HG02885 (cell line): ENCODE results near the gene POLD1.

Experiments used
- ATAC-seq: cut with Tn5 transposase; IDR thresholded peaks from one replicate; pipeline ENCODE4 v1.9.1; 2021; ENCODE audit warnings: mild to moderate bottlenecking; ENCODE audit not compliant: unreplicated experiment, poor library complexity

Gene POLD1

DNA sequence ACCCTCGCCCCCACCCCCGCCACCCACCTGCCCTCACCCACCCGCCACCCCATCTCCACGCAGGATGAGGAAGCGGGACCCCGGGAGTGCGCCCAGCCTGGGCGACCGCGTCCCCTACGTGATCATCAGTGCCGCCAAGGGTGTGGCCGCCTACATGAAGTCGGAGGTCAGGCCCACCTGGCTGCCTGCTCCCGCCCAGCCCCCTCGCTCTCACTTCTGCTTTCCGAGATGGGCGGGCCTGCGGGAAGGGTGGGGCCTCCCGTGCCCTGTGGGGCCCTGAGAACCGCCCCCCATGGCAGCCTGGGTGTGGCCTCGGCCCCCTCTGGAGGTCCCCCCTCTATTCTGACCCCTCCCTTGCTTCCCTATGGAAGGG is 31.5 kb downstream of the POLD1 start:
- peak; percentile 59 for ATAC-seq

DNA sequence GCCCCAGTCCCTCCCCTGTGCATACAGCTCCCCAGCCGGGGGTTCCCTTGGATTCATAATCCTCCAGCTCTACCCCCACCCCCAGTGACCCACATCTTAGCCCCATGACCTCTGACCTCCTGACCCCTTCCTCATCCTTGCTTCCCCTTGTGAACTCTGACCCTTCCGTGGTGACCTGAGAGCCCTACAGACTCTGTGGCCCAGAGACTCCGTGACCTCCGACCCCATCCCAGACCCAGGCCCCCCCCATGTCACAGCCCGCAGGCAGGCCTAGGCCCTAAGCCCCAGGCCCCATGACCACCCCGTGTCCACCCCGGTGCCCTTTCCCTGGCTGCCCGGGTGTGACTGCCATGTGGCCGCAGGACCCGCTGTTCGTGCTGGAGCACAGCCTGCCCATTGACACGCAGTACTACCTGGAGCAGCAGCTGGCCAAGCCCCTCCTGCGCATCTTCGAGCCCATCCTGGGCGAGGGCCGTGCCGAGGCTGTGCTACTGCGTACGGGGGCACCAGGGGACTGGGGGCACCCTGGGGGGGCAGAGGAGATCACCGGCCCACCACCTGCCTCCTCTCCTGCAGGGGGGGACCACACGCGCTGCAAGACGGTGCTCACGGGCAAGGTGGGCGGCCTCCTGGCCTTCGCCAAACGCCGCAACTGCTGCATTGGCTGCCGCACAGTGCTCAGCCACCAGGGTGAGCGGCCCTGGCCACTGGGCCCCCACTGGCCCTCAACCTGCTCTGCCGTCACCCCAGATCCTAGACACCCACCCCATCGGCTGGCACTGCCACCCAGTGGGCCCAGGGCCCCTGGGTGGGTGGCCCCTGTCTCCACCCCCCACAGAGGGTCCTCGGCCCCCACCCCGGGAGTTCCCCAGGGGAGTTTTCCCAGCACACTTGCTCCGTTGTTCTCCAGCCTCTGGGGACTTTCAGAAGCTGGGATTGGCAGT is 32.2 kb downstream of the POLD1 start:
- no peak for ATAC-seq

DNA sequence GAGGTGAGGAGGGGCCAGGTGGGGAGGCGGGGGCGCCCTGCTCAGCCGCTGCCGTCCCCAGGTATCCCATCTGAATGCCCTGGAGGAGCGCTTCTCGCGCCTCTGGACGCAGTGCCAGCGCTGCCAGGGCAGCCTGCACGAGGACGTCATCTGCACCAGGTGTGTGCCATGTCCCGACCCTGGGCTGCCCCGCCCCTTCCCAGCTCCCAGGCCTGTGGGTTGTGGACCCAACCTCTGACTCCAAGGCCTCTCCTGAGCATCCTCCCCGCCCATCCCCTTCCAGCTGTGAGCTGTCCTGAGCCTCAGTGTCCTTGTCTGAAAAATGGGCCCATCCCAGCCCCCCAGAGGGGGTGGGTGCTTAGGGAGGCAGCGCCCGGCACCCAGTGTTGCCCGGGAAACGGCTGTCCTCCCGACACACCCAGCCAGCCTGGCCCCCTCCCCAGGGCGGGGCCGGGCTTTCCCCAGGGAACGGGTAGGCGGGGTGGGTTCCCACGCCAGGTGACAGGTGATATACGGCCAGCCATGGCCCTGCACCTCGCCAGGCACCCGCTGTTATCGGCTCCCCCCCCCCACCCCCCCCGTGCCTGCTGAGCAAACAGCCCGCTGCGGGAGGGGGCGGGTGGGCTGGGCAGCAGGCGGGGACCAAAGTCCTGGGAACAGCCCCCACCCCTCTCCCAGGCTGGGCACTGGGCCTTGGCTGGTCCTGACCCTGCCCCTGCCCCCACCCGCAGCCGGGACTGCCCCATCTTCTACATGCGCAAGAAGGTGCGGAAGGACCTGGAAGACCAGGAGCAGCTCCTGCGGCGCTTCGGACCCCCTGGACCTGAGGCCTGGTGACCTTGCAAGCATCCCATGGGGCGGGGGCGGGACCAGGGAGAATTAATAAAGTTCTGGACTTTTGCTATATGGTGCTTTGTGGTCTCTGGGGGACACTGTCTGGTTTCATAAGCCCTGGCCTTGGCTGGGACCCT is 33.2 kb downstream of the POLD1 start:
- no peak for ATAC-seq

DNA sequence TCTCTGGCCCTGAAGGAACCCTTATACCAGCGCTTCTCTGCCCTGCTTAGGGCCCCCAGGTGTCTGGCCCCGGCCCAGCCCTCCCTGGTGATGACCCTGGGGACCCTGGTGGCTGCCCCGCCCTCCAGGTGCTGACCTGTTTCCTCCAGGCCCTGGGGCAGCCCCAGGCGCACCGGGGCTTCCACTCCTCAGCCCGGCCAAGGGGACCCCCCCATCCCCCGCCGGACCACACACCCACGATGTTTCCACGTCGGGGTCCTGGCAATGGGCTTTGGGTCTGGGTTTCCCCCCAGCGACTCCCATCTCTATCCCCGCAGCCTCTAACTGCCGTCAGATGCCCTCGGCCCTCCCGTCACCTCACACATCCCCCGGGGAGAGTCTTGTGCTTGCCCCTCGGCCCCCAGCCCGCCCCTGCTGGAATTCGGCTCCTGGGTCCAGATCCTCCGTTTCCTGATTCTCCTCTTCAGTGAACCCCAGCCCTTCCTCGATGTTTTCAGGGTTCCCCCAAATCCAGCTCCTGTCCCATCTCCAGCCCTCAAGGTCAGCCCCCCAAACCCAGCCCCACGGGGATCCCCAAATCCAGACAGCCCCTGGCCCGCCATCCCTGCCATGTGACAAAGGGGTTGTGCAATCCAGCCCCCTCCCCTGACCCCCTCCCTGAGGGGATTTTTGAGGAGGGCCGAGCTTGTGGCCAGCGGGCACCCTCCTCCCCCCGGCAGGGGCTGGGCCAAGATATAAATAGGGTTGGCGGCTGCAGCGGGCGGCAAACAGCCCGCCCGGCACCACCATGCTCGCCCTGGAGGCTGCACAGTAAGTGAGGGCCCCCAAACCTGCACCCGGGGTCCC is 34.3 kb downstream of the POLD1 start, which contains the start of gene SPIB:
SPIB (plus strand) TSS at position 763 of the 846 bp plus-strand sequence; CDS start at position 788, 25 bp downstream.
- ATAC-seq: no peak

GRCh38 chr19:50419022-50419579 is 35.0 kb downstream of the POLD1 start:
- no peak for ATAC-seq

- ATAC-seq: no peak
Measured at GRCh38 chr19:50419580-50420035, 35.5 kb downstream of the POLD1 start.

- ATAC-seq: no peak
Measured at GRCh38 chr19:50420127-50420526, 36.0 kb downstream of the POLD1 start.

DNA sequence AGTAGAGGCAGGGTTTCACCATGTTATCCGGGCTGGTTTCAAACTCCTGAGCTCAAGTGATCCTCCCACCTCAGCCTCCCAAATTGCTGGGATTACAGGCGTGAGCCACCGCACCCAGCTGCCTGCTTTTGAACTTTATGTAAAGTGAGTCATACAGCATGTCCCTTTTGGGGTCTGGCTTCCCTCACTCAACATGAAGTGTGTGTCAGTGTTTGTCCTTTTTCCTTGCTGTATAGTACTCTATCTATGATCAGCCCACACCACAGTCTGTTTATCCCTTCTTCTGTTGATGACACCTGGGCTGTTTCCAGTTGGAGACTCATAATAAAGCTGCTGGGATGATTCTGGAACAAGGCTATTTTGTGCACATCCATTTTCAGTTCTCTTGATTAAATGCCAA is 36.7 kb downstream of the POLD1 start:
- no peak for ATAC-seq

DNA sequence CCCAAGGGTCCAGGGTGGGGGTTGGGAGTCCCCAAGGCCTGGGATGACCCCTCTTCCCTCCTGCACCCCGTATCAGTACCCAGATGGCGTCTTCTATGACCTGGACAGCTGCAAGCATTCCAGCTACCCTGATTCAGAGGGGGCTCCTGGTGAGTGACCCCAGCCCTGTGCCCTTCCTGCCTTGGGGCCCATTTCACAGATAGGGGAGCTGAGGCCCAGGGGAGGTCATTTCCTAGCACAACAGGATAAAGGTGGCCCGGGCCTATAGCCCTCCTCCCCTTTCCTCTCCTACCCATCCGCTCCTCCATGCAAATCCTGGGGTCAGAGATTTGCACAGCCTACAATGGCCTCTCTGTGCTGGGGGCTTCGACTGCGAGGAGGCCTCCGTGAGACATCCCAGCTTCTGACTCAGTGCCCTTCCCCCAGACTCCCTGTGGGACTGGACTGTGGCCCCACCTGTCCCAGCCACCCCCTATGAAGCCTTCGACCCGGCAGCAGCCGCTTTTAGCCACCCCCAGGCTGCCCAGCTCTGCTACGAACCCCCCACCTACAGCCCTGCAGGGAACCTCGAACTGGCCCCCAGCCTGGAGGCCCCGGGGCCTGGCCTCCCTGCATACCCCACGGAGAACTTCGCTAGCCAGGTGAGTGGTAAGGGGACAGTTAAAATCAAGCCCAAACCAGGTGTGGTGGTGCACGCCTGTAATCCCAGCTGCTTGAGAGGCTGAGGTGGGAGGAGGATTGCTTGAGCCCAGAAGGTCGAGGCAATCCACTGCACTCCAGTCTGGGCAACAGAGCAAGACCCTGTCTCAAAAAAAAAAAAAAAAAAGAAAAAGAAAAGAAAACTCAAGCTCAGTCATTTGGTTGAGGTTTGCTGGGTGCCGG is 38.5 kb downstream of the POLD1 start:
- ATAC-seq: no peak

DNA sequence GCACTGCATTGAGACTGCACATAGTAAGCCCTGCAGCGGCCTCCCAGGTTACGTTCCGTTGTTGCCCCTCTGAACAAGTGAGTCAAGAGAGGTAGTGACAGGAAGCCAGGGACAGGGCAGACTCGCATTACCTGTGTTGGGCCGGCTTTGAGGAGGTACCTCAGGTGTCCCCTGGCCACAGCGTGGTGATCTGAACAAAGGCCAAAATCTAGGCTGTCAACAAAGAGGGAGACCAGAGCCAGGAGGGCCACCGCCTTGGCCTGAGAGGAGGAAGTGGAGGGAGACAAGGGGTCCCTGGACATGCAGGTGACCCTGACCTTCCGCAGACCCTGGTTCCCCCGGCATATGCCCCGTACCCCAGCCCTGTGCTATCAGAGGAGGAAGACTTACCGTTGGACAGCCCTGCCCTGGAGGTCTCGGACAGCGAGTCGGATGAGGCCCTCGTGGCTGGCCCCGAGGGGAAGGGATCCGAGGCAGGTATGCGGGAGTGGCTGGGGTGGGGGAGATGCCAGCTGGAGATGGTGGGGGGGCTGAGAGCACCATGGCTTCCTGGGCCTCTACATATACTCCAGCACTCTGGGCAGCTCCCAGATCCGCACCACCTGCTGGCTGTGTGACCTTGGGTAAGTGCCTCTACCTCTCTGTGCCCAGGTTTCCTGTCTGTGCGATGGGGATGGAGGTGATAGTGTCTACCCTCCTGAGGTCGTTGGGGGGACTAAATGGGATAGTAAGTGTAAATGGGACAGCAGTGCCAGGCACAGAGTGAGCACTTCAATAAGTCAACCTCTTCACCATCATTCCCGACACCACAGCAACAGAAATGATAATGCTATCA is 39.3 kb downstream of the POLD1 start:
- ATAC-seq: no peak

- ATAC-seq: no peak
Measured at GRCh38 chr19:50425581-50425980, 41.4 kb downstream of the POLD1 start.

DNA sequence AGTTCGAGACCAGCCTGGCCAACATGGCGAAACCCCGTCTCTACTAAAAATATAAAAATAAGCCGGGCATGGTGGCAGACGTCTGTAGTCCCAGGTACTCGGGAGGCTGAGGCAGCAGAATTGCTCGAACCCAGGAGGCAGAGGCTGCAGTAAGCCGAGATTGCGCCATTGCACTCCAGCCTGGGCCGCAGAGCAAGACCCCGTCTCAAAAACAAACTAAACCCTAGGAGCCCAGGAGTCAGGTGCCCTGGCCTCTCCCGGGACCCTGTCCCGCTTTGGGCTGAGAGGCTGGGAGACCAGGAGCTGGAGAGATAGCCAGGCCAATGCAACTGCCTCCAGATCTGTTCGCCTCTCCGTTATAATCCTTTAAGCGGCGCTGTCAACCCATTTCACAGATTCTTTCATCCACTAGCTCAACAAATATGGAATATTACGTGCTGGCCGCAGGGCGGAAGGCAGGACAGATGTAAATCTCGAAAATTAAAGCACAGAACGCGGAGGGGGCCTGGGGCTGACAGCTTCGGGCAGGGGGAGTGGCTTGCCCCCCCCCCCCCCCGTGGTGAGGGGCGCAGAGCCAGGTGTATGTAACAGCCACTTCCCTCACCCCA is 43.3 kb downstream of the POLD1 start:
- no peak for ATAC-seq

- ATAC-seq: no peak
Measured at GRCh38 chr19:50427997-50428425, 43.9 kb downstream of the POLD1 start.

- no peak for ATAC-seq
Measured at GRCh38 chr19:50428772-50429463, 44.8 kb downstream of the POLD1 start.

GRCh38 chr19:50430888-50431342 is 46.8 kb downstream of the POLD1 start:
- no peak for ATAC-seq

DNA sequence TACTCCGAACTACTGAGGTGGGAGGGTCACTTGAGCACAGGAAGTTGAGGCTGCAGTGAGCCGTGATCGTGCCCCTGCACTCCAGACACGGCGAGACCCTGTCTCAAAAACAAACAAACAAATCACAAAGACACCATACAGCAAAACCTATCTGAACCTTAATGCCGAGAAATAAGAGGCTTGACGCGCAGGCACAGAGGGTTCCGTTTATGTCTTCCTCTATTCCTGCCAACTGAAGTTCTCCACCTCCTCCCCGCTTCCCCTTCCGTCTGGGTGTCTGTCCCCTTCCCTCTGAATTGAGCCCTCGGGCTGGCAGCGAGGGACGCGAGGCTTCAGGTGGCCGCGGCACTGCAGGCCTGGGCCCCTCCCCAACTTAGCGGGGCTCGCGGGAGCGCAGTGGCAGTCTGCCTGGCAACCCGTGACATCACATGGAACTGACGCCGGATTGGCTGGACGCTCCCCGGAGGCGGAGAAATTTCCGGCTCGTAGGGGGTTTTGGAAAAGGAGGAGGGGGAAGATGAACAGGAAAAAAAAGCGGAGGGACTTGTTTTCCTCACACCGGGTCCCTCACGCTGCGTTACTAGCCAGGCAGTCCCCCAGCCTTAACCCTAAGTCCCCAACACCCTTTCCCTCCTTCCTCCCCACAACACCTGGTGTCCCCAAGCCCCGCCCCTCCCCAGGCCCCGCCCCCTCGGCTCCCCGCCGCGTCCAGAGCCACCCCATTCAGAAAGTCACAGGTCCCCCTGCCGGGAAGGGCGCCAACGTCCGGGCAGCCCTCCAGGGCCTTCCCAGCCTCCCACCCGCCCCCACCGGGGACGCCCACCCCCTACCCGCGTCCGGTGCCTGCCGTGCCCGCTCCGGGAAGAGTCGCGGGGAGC is 47.4 kb downstream of the POLD1 start:
- peak; percentile 82 for ATAC-seq
